HCT116 (cell line): ENCODE measurements around the gene TCP11L1. TPM values are rescaled to one million over a fixed set of nuclear protein-coding genes. Genes with fewer than 3 reads are reported as not detected.

Source experiments
- ATAC-seq: fragments of 200-7000 bp; cut with Tn5 transposase; 2 replicates; pipeline ENCODE4 v1.9.1; 2020; ENCODE audit warnings: mild to moderate bottlenecking, moderate library complexity
- BruUV-seq: library from RNA; stranded (reverse); fragments of 400-500 nt; replicated peaks from 2 replicates; lab custom pipeline; 2021; lab: Mats Ljungman, UMichigan
- CTCF ChIA-PET: fragments of 300-600 bp; sonication (Branson Sonifier 250); formaldehyde crosslinking; loops from one replicate; lab custom pipeline; 2021; ENCODE audit warnings: antibody characterized with exemption; lab: Charles Lee
- POLR2A ChIA-PET: fragments of 300-600, 350-600 bp; sonication (Branson Sonifier 250); formaldehyde crosslinking; loops from one replicate; lab custom pipeline; 2021; ENCODE audit warnings: antibody characterized with exemption; lab: Charles Lee
- RAD21 ChIA-PET, 2 experiments: fragments of 300-600 bp; sonication (Branson Sonifier 250); formaldehyde crosslinking; loops; one replicate each; lab custom pipeline; 2023; ENCODE audit warnings: low total read pairs in 2 of 2; ENCODE audit not compliant: uncharacterized antibody in 2 of 2, unreplicated experiment in 2 of 2, low non-redundant PET in 1 of 2; lab: Charles Lee
- DNase-seq: peaks from one replicate; pipeline ENCODE4 v3.0.0-alpha.2; 2010; ENCODE audit warnings: low read depth, low spot score
- H2AFZ ChIP-seq: fragments of 200-600 bp; shearing (Covaris generic), sonication (generic); 2 replicates; pipeline ENCODE4 v1.6.1; 2017; ENCODE audit warnings: low read depth, mixed run types, mixed read lengths, antibody characterized with exemption, low read length; ENCODE audit not compliant: poor library complexity, severe bottlenecking
- H3K27ac ChIP-seq: 2 replicates; pipeline ENCODE4 v1.5.1; 2012; ENCODE audit warnings: low read depth, low read length
- H3K27me3 ChIP-seq: fragments of 200-600 bp; sonication (generic); 2 replicates; pipeline ENCODE4 v1.6.1; 2016; ENCODE audit warnings: mixed run types, low read length, mixed read lengths; ENCODE audit not compliant: insufficient read depth
- H3K36me3 ChIP-seq, 2 experiments: fragments of 200-500 bp in 1 of 2; fragments of 200-600 bp in 1 of 2; sonication (Bioruptor generic) in 1 of 2; sonication (generic) in 1 of 2; 2 replicates each; pipeline versions ENCODE4 v1.5.1 to v1.6.1; 2014 to 2016; ENCODE audit warnings: low read length in 2 of 2, inconsistent platforms in 1 of 2, mixed read lengths in 1 of 2, mixed run types in 1 of 2; ENCODE audit not compliant: insufficient read depth in 2 of 2, control insufficient read depth in 1 of 2
- H3K4me1 ChIP-seq, 2 experiments: fragments of 200-600 bp in 1 of 2; sonication (generic) in 1 of 2; 2 replicates each; pipeline versions ENCODE4 v1.5.1 to v1.6.1; 2012 to 2017; ENCODE audit warnings: low read length in 2 of 2, inconsistent platforms in 1 of 2, mild to moderate bottlenecking in 1 of 2, mixed read lengths in 1 of 2, mixed run types in 1 of 2, moderate library complexity in 1 of 2; ENCODE audit not compliant: insufficient read depth in 2 of 2, control insufficient read depth in 1 of 2
- H3K4me2 ChIP-seq: fragments of 200-600 bp; sonication (generic); 2 replicates; pipeline ENCODE4 v1.6.1; 2017; ENCODE audit warnings: mixed run types, low read length, mixed read lengths
- H3K4me3 ChIP-seq, 2 experiments: fragments of 200-600 bp in 1 of 2; sonication (generic) in 1 of 2; replicated peaks in 1 of 2; 2 replicates each; pipeline ENCODE4 v1.5.1; 2011 to 2016; ENCODE audit warnings: low read length in 2 of 2, control low read depth in 1 of 2, low read depth in 1 of 2, mild to moderate bottlenecking in 1 of 2, mixed read lengths in 1 of 2, mixed run types in 1 of 2
- H3K79me2 ChIP-seq: fragments of 200-600 bp; sonication (generic); 2 replicates; pipeline ENCODE4 v1.6.1; 2017; ENCODE audit warnings: mild to moderate bottlenecking, mixed run types, low read length, moderate library complexity, mixed read lengths; ENCODE audit not compliant: insufficient read depth
- H3K9ac ChIP-seq: fragments of 200-600 bp; sonication (generic); 2 replicates; pipeline ENCODE4 v1.6.1; 2016; ENCODE audit warnings: low read length, mixed read lengths
- H3K9me2 ChIP-seq: fragments of 200-600 bp; sonication (generic), shearing (Covaris generic); 2 replicates; pipeline ENCODE4 v1.6.1; 2017; ENCODE audit warnings: mixed run types, mild to moderate bottlenecking, moderate library complexity; ENCODE audit not compliant: insufficient read depth
- H3K9me3 ChIP-seq, 2 experiments: fragments of 200-500 bp in 1 of 2; fragments of 200-600 bp in 1 of 2; sonication (Bioruptor generic) in 1 of 2; sonication (generic) in 1 of 2; 2 replicates each; pipeline ENCODE4 v1.6.1; 2014 to 2017; ENCODE audit warnings: low read length in 2 of 2, mixed read lengths in 2 of 2, inconsistent platforms in 1 of 2, low read depth in 1 of 2, mild to moderate bottlenecking in 1 of 2, mixed run types in 1 of 2, moderate library complexity in 1 of 2; ENCODE audit not compliant: control insufficient read depth in 1 of 2, insufficient read depth in 1 of 2
- H4K20me1 ChIP-seq: fragments of 200-600 bp; sonication (generic), shearing (Covaris generic); 2 replicates; pipeline ENCODE4 v1.6.1; 2017; ENCODE audit warnings: mixed run types, mild to moderate bottlenecking, moderate library complexity; ENCODE audit not compliant: insufficient read depth
- ATF3 ChIP-seq: IDR thresholded peaks from 2 replicates; pipeline ENCODE4 v1.6.1; 2012
- CBX3 ChIP-seq: IDR thresholded peaks from 2 replicates; pipeline ENCODE4 v1.6.1; 2012; ENCODE audit warnings: low read depth
- CEBPB ChIP-seq: IDR thresholded peaks from 2 replicates; pipeline ENCODE4 v1.6.1; 2012; ENCODE audit warnings: low read depth
- CTCF ChIP-seq, 3 experiments: fragments of 200-600 bp in 1 of 3; sonication (generic) in 1 of 3; IDR thresholded peaks in 2 of 3; conservative IDR thresholded peaks in 1 of 3; 2 replicates each; pipeline ENCODE4 v1.5.1; 2012 to 2017; ENCODE audit warnings: low read depth in 2 of 3, low read length in 2 of 3, antibody characterized with exemption in 1 of 3, borderline replicate concordance in 1 of 3, control low read depth in 1 of 3, mild to moderate bottlenecking in 1 of 3, mixed read lengths in 1 of 3, mixed run types in 1 of 3, moderate library complexity in 1 of 3; ENCODE audit not compliant: insufficient read depth in 1 of 3
- EGR1 ChIP-seq: IDR thresholded peaks from 2 replicates; pipeline ENCODE4 v1.6.1; 2012; ENCODE audit warnings: low read depth
- EZH2phosphoT487 ChIP-seq: fragments of 200-600 bp; IDR thresholded peaks from 2 replicates; pipeline ENCODE4 v1.6.1; 2018; ENCODE audit warnings: antibody characterized with exemption, borderline replicate concordance
- FOSL1 ChIP-seq: IDR thresholded peaks from 2 replicates; pipeline ENCODE4 v1.6.1; 2012; ENCODE audit warnings: low read depth
- JUND ChIP-seq: IDR thresholded peaks from 2 replicates; pipeline ENCODE4 v1.6.1; 2012
- MAX ChIP-seq: IDR thresholded peaks from 2 replicates; pipeline ENCODE4 v1.6.1; 2012
- RAD21 ChIP-seq: IDR thresholded peaks from 2 replicates; pipeline ENCODE4 v1.6.1; 2012; ENCODE audit warnings: low read depth, mild to moderate bottlenecking
- REST ChIP-seq: IDR thresholded peaks from 2 replicates; pipeline ENCODE4 v1.6.1; 2012; ENCODE audit warnings: low read depth
- SRF ChIP-seq: IDR thresholded peaks from 2 replicates; pipeline ENCODE4 v1.6.1; 2012; ENCODE audit warnings: low read depth
- TCF7L2 ChIP-seq: IDR thresholded peaks from 2 replicates; pipeline ENCODE4 v1.7.0; 2011; ENCODE audit warnings: borderline replicate concordance, inconsistent platforms; ENCODE audit not compliant: insufficient read depth, insufficient read length; ENCODE audit errors: extremely low read depth
- YY1 ChIP-seq: IDR thresholded peaks from 2 replicates; pipeline ENCODE4 v1.6.1; 2011; ENCODE audit warnings: low read length, low read depth, moderate library complexity, mild to moderate bottlenecking; ENCODE audit not compliant: insufficient replicate concordance; ENCODE audit errors: extremely low read depth
- ZBTB33 ChIP-seq: IDR thresholded peaks from 2 replicates; pipeline ENCODE4 v1.6.1; 2011; ENCODE audit warnings: mild to moderate bottlenecking, low read length, moderate library complexity; ENCODE audit not compliant: insufficient replicate concordance; ENCODE audit errors: extremely low read depth
- ZNF274 ChIP-seq: fragments of 200-500 bp; sonication (Bioruptor generic); IDR thresholded peaks from 2 replicates; pipeline ENCODE4 v1.6.1; 2014; ENCODE audit warnings: mild to moderate bottlenecking, low read depth, low read length, inconsistent platforms
- intact Hi-C: fragments of 100-400 bp; cut with micrococcal nuclease; formaldehyde crosslinking; loops from 2 replicates; pipeline ENCODE4 v1.10.0; 2022
- total RNA-seq: library from RNA; stranded (reverse); gene quantifications from one replicate; pipeline ENCODE4 v1.2.1, GENCODE V29; 2021; ENCODE audit not compliant: unreplicated experiment

Gene TCP11L1
- total RNA-seq, 1 experiment from 2014 or later = 12.0 TPM

GRCh38 chr11:33063326-33063881 lies 24.0 kb downstream of the TCP11L1 start:
- Histone ChIP-seq H3K9me2 (no peaks in the 10 kb centered on the region), H3K4me2 (no peak overlapping the region), H3K36me3 (no peaks in the 10 kb centered on the region), H3K4me1 (peaks cover 20 to 32% of the 10 kb centered on the region in 2 experiments), H3K27ac (no peak overlapping the region), H3K79me2 (no peaks in the 10 kb centered on the region), H4K20me1 (no peaks in the 10 kb centered on the region), H3K9me3 (no peaks in the 10 kb centered on the region), H2AFZ (no peak overlapping the region), H3K9ac (no peak overlapping the region), H3K27me3 (no peaks in the 10 kb centered on the region), H3K4me3 (no peak overlapping the region)
- CTCF ChIA-PET = interaction anchor here (1.6 to 1.9 kb wide), 2 partner anchors 100 to 253 kb away, joined by 4 read pairs; no protein-coding TSS in a partner anchor
- RAD21 ChIA-PET = no interaction called here
- intact Hi-C loops = loop anchor here (5.0 to 10.0 kb wide), 3 partner anchors 86 to 349 kb away; no protein-coding TSS in a partner anchor
- no peak for TF ChIP-seq FOSL1
- TF ChIP-seq JUND = no peak
- no peak for TF ChIP-seq ATF3
- no peak for TF ChIP-seq TCF7L2
- no peak for TF ChIP-seq YY1
- no peak for TF ChIP-seq RAD21
- TF ChIP-seq CEBPB = no peak
- TF ChIP-seq ZBTB33 = no peak
- no peak for TF ChIP-seq SRF
- TF ChIP-seq EZH2phosphoT487 = no peak
- no peak for TF ChIP-seq CBX3
- no peak for TF ChIP-seq REST
- TF ChIP-seq CTCF (IDR thresholded peaks at IDR 0.05 in 2 of 3, conservative IDR thresholded peaks at IDR 0.05 in 1 of 3; ENCODE audit: borderline replicate concordance in 1 of 3, insufficient read depth in 1 of 3, low read depth in 2 of 3, low read length in 2 of 3) = no peak
- no peak for TF ChIP-seq ZNF274
- no peak for TF ChIP-seq EGR1
- TF ChIP-seq MAX = no peak
- DNase-seq = no peak
- ATAC-seq = no peak
- no TSS peak for BruUV-seq
- POLR2A ChIA-PET = no interaction called here
